Suprapubic skin (tissue), 4 donors: ENCODE results near the gene KNDC1.

Source experiments
- CTCF ChIP-seq, 2 donors: fragments of 200-600 bp in 1 of 2; fragments of 450-650 bp in 1 of 2; sonication (generic) in 1 of 2; IDR thresholded peaks; one replicate each; pipeline ENCODE4 v1.5.1; 2016 to 2019; ENCODE audit warnings: antibody characterized with exemption in 2 of 2, mild to moderate bottlenecking in 1 of 2, moderate library complexity in 1 of 2
- EP300 ChIP-seq: sonication (generic); formaldehyde crosslinking; IDR thresholded peaks from one replicate; pipeline ENCODE4 v1.6.1; 2017; ENCODE audit warnings: antibody characterized with exemption
- POLR2A ChIP-seq, 2 donors: fragments of 450-650 bp; IDR thresholded peaks; one replicate each; pipeline ENCODE4 v1.6.1; 2017; ENCODE audit warnings: antibody characterized with exemption in 2 of 2, mild to moderate bottlenecking in 2 of 2, moderate library complexity in 2 of 2
- POLR2AphosphoS5 ChIP-seq, 3 donors: sonication (generic); formaldehyde crosslinking; IDR thresholded peaks; one replicate each; pipeline ENCODE4 v1.6.1; 2017; ENCODE audit warnings: antibody characterized with exemption in 3 of 3

GRCh38 chr10:133271521-133272300 lies 111.7 kb downstream of the KNDC1 start:
- no peak for TF ChIP-seq CTCF (IDR thresholded peaks at IDR 0.05)
- no peak for TF ChIP-seq POLR2A (IDR thresholded peaks at IDR 0.05)
- no peak for TF ChIP-seq POLR2AphosphoS5 (IDR thresholded peaks at IDR 0.05)
- TF ChIP-seq EP300, result no peak
